ENCODE data around the gene BICD2. TPM values are rescaled to one million over a fixed set of nuclear protein-coding genes. Genes with fewer than 3 reads are reported as not detected.

The BICD2 gene
- total RNA-seq, result 40.3 and 43.3 TPM in 2 replicates

GRCh38 chr9:92764381-92764987, at the start of gene BICD2:
Gene BICD2 (minus strand): TSS chr9:92764833. CDS start chr9:92764744, 89 bp downstream.

DNA sequence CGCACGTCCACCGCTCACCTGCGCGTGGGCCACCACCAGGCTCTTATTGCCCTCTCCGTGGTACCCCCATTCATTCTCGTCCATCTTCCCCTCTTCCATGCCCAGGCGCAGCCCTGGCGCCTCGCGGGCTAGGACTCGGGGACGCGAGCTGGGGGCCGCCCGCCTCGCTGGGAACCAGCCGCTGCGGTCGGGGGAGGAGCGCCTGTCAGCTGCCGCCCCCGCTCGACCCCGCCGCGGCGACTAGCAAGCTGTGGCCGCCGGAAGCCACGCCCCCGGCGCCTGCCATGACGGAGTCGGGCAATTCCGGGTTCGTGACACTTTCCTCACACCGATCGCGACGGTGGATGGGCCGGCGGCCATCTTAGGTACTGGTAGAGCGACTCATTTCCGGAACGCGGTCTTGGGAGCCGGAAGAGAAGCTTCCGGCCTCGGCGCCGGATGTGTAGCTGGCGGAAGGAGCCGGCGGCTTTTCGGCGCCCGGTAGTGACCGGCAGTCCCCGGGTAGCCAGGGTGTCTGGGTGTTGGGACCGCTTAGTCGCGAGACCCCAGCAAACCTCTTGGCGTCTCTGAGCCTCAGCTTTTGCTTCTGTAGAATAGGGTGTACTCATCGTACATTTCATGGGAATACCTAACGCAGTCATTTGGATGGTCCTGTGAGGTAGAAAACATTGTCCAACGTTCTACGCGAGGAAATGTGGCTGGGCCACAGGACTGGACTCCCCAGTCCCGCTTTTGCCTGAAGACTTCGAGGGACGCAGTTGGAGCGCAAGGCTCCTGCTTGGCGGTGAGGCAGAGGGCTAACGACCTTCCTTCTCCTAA, 94.5 kb downstream of the BICD2 start, which contains the start of gene IPPK:
Gene IPPK, minus strand, starts transcription at position 242 of the 819 bp plus-strand sequence. Its CDS starts 143 bp downstream, at position 99.

Other genes with a start within 250 kb of the BICD2 start
- under 0.01 TPM in 1 of 2 replicates, not detected in the other for gene ECM2, start 228.8 kb downstream of the BICD2 start, total RNA-seq
- 13.5 TPM in 2 replicates for gene IPPK, start 94.7 kb downstream of the BICD2 start, total RNA-seq
- gene ZNF484, start 113.2 kb upstream of the BICD2 start, total RNA-seq, result 9.6 and 14.0 TPM in 2 replicates
- gene FGD3, start 182.7 kb upstream of the BICD2 start, total RNA-seq, result not detected in 2 replicates

All from dermis lymphatic vessel endothelial cell (primary cell).